ENCODE results near the gene TRPC4.

- no peak for TF ChIP-seq POLR2A (IDR thresholded peaks at IDR 0.05; ENCODE audit: low read length)
- TF ChIP-seq CTCF (IDR thresholded peaks at IDR 0.05), result no peak
- no peak for TF ChIP-seq CHD4 (IDR thresholded peaks at IDR 0.05; ENCODE audit: borderline replicate concordance)
- no peak for TF ChIP-seq CEBPB (IDR thresholded peaks at IDR 0.05)
- TF ChIP-seq ZSCAN20 (CRISPR knock-in tag; IDR thresholded peaks at IDR 0.05), result no peak
- no peak for TF ChIP-seq RFX5 (IDR thresholded peaks at IDR 0.05)
- no peak for TF ChIP-seq HDAC2 (IDR thresholded peaks at IDR 0.05)
- no peak for TF ChIP-seq MAX (IDR thresholded peaks at IDR 0.05)
- no peak for TF ChIP-seq USF2 (IDR thresholded peaks at IDR 0.05)
- TF ChIP-seq FOSL2 (IDR thresholded peaks at IDR 0.05), result no peak
- no peak for TF ChIP-seq FOSL2 (CRISPR knock-in tag; IDR thresholded peaks at IDR 0.05)
- TF ChIP-seq ATOH8 (CRISPR knock-in tag; IDR thresholded peaks at IDR 0.05; ENCODE audit: low read depth), result no peak
- TF ChIP-seq EHMT2 (IDR thresholded peaks at IDR 0.05; ENCODE audit: low read depth), result no peak
- no peak for TF ChIP-seq MAFK (IDR thresholded peaks at IDR 0.05; ENCODE audit: partially characterized antibody)
Measured at GRCh38 chr13:37680137-37680536, 189.4 kb downstream of the TRPC4 start.

All from A549 (cell line).